Measurements from ENCODE around the gene NCAPD3.

NCAPD3 gene

DNA sequence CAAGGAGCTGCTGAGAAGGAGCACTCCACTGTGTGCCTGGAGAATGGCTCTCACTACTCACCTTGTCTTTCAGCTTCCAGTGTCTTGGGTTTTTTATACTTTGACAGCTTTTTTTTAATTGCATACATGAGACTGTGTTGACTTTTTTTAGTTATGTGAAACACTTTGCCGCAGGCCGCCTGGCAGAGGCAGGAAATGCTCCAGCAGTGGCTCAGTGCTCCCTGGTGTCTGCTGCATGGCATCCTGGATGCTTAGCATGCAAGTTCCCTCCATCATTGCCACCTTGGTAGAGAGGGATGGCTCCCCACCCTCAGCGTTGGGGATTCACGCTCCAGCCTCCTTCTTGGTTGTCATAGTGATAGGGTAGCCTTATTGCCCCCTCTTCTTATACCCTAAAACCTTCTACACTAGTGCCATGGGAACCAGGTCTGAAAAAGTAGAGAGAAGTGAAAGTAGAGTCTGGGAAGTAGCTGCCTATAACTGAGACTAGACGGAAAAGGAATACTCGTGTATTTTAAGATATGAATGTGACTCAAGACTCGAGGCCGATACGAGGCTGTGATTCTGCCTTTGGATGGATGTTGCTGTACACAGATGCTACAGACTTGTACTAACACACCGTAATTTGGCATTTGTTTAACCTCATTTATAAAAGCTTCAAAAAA lies 72.6 kb downstream of the NCAPD3 start:
- TF ChIP-seq ZBTB7A (IDR thresholded peaks at IDR 0.05; ENCODE audit: low read depth) (no peak), TCF12 (IDR thresholded peaks at IDR 0.05; ENCODE audit: low read depth) (no peak), FOXM1 (IDR thresholded peaks at IDR 0.05; ENCODE audit: borderline replicate concordance, low read depth) (no peak), CEBPB (IDR thresholded peaks at IDR 0.05) (no peak), CREB1 (IDR thresholded peaks at IDR 0.05; ENCODE audit: low read depth) (no peak), YY1 (IDR thresholded peaks at IDR 0.05; ENCODE audit: low read depth) (no peak), NFIC (IDR thresholded peaks at IDR 0.05) (no peak), TEAD4 (IDR thresholded peaks at IDR 0.05) (no peak), EGR1 (IDR thresholded peaks at IDR 0.05) (no peak), RAD21 (IDR thresholded peaks at IDR 0.05; ENCODE audit: low read depth) (no peak), EP300 (IDR thresholded peaks at IDR 0.05; ENCODE audit: borderline replicate concordance) (no peak), TAF1 (IDR thresholded peaks at IDR 0.05; ENCODE audit: low read depth) (no peak)
- TF ChIP-seq, protein P1, sequence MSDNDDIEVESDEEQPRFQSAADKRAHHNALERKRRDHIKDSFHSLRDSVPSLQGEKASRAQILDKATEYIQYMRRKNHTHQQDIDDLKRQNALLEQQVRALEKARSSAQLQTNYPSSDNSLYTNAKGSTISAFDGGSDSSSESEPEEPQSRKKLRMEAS (IDR thresholded peaks at IDR 0.05), result no peak
- TF ChIP-seq, protein P2, sequence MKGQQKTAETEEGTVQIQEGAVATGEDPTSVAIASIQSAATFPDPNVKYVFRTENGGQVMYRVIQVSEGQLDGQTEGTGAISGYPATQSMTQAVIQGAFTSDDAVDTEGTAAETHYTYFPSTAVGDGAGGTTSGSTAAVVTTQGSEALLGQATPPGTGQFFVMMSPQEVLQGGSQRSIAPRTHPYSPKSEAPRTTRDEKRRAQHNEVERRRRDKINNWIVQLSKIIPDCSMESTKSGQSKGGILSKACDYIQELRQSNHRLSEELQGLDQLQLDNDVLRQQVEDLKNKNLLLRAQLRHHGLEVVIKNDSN (IDR thresholded peaks at IDR 0.05), result no peak
- TF ChIP-seq, protein P3, sequence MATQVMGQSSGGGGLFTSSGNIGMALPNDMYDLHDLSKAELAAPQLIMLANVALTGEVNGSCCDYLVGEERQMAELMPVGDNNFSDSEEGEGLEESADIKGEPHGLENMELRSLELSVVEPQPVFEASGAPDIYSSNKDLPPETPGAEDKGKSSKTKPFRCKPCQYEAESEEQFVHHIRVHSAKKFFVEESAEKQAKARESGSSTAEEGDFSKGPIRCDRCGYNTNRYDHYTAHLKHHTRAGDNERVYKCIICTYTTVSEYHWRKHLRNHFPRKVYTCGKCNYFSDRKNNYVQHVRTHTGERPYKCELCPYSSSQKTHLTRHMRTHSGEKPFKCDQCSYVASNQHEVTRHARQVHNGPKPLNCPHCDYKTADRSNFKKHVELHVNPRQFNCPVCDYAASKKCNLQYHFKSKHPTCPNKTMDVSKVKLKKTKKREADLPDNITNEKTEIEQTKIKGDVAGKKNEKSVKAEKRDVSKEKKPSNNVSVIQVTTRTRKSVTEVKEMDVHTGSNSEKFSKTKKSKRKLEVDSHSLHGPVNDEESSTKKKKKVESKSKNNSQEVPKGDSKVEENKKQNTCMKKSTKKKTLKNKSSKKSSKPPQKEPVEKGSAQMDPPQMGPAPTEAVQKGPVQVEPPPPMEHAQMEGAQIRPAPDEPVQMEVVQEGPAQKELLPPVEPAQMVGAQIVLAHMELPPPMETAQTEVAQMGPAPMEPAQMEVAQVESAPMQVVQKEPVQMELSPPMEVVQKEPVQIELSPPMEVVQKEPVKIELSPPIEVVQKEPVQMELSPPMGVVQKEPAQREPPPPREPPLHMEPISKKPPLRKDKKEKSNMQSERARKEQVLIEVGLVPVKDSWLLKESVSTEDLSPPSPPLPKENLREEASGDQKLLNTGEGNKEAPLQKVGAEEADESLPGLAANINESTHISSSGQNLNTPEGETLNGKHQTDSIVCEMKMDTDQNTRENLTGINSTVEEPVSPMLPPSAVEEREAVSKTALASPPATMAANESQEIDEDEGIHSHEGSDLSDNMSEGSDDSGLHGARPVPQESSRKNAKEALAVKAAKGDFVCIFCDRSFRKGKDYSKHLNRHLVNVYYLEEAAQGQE (IDR thresholded peaks at IDR 0.05; ENCODE audit: low read depth), result no peak

DNA sequence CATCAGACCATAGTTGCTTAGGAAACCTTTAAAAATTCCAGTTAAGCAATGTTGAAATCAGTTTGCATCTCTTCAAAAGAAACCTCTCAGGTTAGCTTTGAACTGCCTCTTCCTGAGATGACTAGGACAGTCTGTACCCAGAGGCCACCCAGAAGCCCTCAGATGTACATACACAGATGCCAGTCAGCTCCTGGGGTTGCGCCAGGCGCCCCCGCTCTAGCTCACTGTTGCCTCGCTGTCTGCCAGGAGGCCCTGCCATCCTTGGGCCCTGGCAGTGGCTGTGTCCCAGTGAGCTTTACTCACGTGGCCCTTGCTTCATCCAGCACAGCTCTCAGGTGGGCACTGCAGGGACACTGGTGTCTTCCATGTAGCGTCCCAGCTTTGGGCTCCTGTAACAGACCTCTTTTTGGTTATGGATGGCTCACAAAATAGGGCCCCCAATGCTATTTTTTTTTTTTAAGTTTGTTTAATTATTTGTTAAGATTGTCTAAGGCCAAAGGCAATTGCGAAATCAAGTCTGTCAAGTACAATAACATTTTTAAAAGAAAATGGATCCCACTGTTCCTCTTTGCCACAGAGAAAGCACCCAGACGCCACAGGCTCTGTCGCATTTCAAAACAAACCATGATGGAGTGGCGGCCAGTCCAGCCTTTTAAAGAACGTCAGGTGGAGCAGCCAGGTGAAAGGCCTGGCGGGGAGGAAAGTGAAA lies 73.4 kb downstream of the NCAPD3 start:
- TF ChIP-seq ZBTB7A (IDR thresholded peaks at IDR 0.05; ENCODE audit: low read depth), result no peak
- no peak for TF ChIP-seq RAD21 (IDR thresholded peaks at IDR 0.05; ENCODE audit: low read depth)
- TF ChIP-seq, protein P3 (IDR thresholded peaks at IDR 0.05; ENCODE audit: low read depth), result no peak
- no peak for TF ChIP-seq EGR1 (IDR thresholded peaks at IDR 0.05)
- no peak for TF ChIP-seq TEAD4 (IDR thresholded peaks at IDR 0.05)
- no peak for TF ChIP-seq TAF1 (IDR thresholded peaks at IDR 0.05; ENCODE audit: low read depth)
- TF ChIP-seq EP300 (IDR thresholded peaks at IDR 0.05; ENCODE audit: borderline replicate concordance), result no peak
- TF ChIP-seq FOXM1 (IDR thresholded peaks at IDR 0.05; ENCODE audit: borderline replicate concordance, low read depth), result no peak
- TF ChIP-seq NFIC (IDR thresholded peaks at IDR 0.05), result no peak
- TF ChIP-seq, protein P2 (IDR thresholded peaks at IDR 0.05), result no peak
- TF ChIP-seq YY1 (IDR thresholded peaks at IDR 0.05; ENCODE audit: low read depth), result no peak
- TF ChIP-seq CREB1 (IDR thresholded peaks at IDR 0.05; ENCODE audit: low read depth), result no peak
- no peak for TF ChIP-seq CEBPB (IDR thresholded peaks at IDR 0.05)
- TF ChIP-seq, protein P1 (IDR thresholded peaks at IDR 0.05), result no peak
- no peak for TF ChIP-seq TCF12 (IDR thresholded peaks at IDR 0.05; ENCODE audit: low read depth)

DNA sequence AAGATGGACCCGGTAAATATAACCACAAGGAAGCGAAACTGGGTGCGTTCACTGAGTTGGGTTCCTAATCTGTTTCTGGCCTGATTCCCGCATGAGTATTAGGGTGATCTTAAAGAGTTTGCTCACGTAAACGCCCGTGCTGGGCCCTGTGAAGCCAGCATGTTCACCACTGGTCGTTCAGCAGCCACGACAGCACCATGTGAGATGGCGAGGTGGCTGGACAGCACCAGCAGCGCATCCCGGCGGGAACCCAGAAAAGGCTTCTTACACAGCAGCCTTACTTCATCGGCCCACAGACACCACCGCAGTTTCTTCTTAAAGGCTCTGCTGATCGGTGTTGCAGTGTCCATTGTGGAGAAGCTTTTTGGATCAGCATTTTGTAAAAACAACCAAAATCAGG lies 74.4 kb downstream of the NCAPD3 start:
- no peak for TF ChIP-seq EP300 (IDR thresholded peaks at IDR 0.05; ENCODE audit: borderline replicate concordance)
- TF ChIP-seq TCF12 (IDR thresholded peaks at IDR 0.05; ENCODE audit: low read depth), result no peak
- no peak for TF ChIP-seq CREB1 (IDR thresholded peaks at IDR 0.05; ENCODE audit: low read depth)
- TF ChIP-seq TEAD4 (IDR thresholded peaks at IDR 0.05), result no peak
- TF ChIP-seq, protein P1 (IDR thresholded peaks at IDR 0.05), result no peak
- no peak for TF ChIP-seq RAD21 (IDR thresholded peaks at IDR 0.05; ENCODE audit: low read depth)
- no peak for TF ChIP-seq EGR1 (IDR thresholded peaks at IDR 0.05)
- TF ChIP-seq CEBPB (IDR thresholded peaks at IDR 0.05), result no peak

DNA sequence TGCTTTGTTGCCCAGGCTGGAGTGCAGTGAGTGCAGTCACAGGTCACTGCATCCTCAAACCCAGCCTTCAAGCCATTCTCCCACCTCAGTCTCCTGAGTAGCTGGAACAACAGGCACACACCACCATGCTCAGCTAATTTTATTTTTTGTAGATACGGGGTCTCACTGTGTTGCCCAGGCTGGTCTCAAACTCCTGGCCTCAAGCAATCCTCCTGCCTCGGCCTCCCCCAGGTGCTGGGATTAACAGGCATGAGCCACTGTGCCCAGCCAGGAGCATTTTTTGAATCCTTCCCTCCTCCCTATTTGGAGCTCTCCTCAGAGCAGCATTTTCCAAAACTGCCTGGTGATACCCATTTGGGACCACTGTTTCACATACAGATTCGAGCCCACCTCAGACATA lies 77.2 kb downstream of the NCAPD3 start:
- TF ChIP-seq FOXM1 (IDR thresholded peaks at IDR 0.05; ENCODE audit: borderline replicate concordance, low read depth) (no peak), RAD21 (IDR thresholded peaks at IDR 0.05; ENCODE audit: low read depth) (no peak), TAF1 (IDR thresholded peaks at IDR 0.05; ENCODE audit: low read depth) (no peak)

DNA sequence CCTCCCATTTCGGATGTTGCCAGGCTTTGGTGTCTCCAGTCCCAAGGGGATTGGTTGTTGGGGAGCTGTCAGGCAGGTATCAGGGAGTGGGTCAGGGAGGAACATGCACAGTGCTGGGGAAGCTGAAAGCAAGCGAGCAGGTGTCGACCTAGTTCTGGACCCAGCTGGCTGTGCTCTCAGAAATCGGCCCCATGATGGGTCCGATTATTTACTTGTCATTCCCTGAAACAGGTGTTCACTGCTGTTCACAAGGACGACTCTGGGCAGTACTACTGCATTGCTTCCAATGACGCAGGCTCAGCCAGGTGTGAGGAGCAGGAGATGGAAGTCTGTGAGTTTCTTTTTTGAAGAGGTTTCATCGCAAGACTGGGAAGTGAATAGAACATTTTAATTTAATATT lies 78.1 kb downstream of the NCAPD3 start:
- TF ChIP-seq, protein P3 (IDR thresholded peaks at IDR 0.05; ENCODE audit: low read depth), result no peak
- TF ChIP-seq ZBTB7A (IDR thresholded peaks at IDR 0.05; ENCODE audit: low read depth) (no peak), NFIC (IDR thresholded peaks at IDR 0.05) (no peak), YY1 (IDR thresholded peaks at IDR 0.05; ENCODE audit: low read depth) (no peak), CEBPB (IDR thresholded peaks at IDR 0.05) (no peak), FOXM1 (IDR thresholded peaks at IDR 0.05; ENCODE audit: borderline replicate concordance, low read depth) (no peak), EGR1 (IDR thresholded peaks at IDR 0.05) (no peak), EP300 (IDR thresholded peaks at IDR 0.05; ENCODE audit: borderline replicate concordance) (no peak)
- TF ChIP-seq, protein P1 (IDR thresholded peaks at IDR 0.05), result no peak
- TF ChIP-seq, protein P2 (IDR thresholded peaks at IDR 0.05), result no peak

All from Ishikawa (cell line).